Cortex of kidney (tissue), 1 donor: ENCODE measurements around the gene CNTNAP2.
"Not testable (repeated sequence)": the region's sequence is repeated elsewhere in the genome, so short reads cannot be mapped to it uniquely, and the experiment has no call there.

Source experiments
- DNase-seq: peaks from one replicate; lab custom pipeline; 2025; lab: John Stamatoyannopoulos, UW

CNTNAP2 gene

GRCh38 chr7:146889806-146890555, 773.4 kb downstream of the CNTNAP2 start:
- DNase-seq = no peak

GRCh38 chr7:146892151-146892550, 775.5 kb downstream of the CNTNAP2 start:
- DNase-seq = no peak

GRCh38 chr7:146894927-146895326, 778.3 kb downstream of the CNTNAP2 start:
- no peak for DNase-seq

GRCh38 chr7:146902266-146902665, 785.7 kb downstream of the CNTNAP2 start:
- no peak for DNase-seq

GRCh38 chr7:146902728-146903127, 786.1 kb downstream of the CNTNAP2 start:
- DNase-seq = no peak

GRCh38 chr7:146905746-146906145, 789.1 kb downstream of the CNTNAP2 start:
- DNase-seq = not testable (repeated sequence)

- DNase-seq = no peak
Observed at GRCh38 chr7:146922782-146923181, 806.2 kb downstream of the CNTNAP2 start.

GRCh38 chr7:146926841-146927240, 810.2 kb downstream of the CNTNAP2 start:
- DNase-seq = no peak

GRCh38 chr7:146937836-146938235, 821.2 kb downstream of the CNTNAP2 start:
- DNase-seq = no peak

- no peak for DNase-seq
Observed at GRCh38 chr7:146943483-146943882, 826.9 kb downstream of the CNTNAP2 start.

- no peak for DNase-seq
Observed at GRCh38 chr7:146948703-146949102, 832.1 kb downstream of the CNTNAP2 start.

GRCh38 chr7:146956321-146956720, 839.7 kb downstream of the CNTNAP2 start:
- DNase-seq = no peak

GRCh38 chr7:146956853-146957252, 840.3 kb downstream of the CNTNAP2 start:
- no peak for DNase-seq

- no peak for DNase-seq
Observed at GRCh38 chr7:146960773-146961391, 844.3 kb downstream of the CNTNAP2 start.

- no peak for DNase-seq
Observed at GRCh38 chr7:146961617-146962016, 845.0 kb downstream of the CNTNAP2 start.

- DNase-seq = no peak
Observed at GRCh38 chr7:146966274-146966673, 849.7 kb downstream of the CNTNAP2 start.

GRCh38 chr7:146982482-146982881, 865.9 kb downstream of the CNTNAP2 start:
- DNase-seq = no peak

GRCh38 chr7:146991596-146991995, 875.0 kb downstream of the CNTNAP2 start:
- DNase-seq = no peak

- no peak for DNase-seq
Observed at GRCh38 chr7:146993764-146994163, 877.2 kb downstream of the CNTNAP2 start.

- DNase-seq = no peak
Observed at GRCh38 chr7:147008530-147008929, 891.9 kb downstream of the CNTNAP2 start.

GRCh38 chr7:147012666-147013065, 896.1 kb downstream of the CNTNAP2 start:
- DNase-seq = no peak

GRCh38 chr7:147013825-147014224, 897.2 kb downstream of the CNTNAP2 start:
- DNase-seq = no peak

GRCh38 chr7:147014286-147014955, 897.8 kb downstream of the CNTNAP2 start:
- DNase-seq = no peak
